ENCODE data around the gene PARD3B.

The PARD3B gene

DNA sequence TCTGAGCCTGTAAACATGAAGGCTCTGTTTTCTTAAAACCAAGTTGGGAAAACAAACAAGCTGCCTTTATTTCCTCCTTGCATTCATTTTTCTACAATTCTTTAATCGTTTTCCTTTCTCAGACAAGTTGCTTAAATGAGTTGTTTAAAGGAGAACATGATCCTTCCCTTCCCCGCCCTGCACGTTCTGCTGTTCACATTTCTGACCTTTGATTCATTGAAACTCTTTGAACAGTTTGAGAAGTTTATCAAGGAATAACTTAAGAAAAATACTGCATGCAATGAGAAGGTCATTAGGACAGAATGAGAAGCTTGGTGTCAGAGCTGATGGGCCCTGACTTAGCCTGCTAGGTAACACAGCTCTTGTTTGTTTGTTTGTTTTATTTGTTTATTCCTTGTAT is 181.6 kb downstream of the PARD3B start:
- Histone ChIP-seq H3K9me3 (ENCODE audit: control insufficient read depth, insufficient read depth, low read length) (no peaks in the 10 kb centered on the region), H3K27ac (ENCODE audit: low read depth, low read length) (no peak overlapping the region), H3K4me2 (ENCODE audit: low read length) (no peak overlapping the region), H3K36me3 (ENCODE audit: control insufficient read depth, low read length) (no peaks in the 10 kb centered on the region), H3K4me1 (ENCODE audit: control insufficient read depth, low read length) (no peaks in the 10 kb centered on the region), H3F3A (ENCODE audit: control insufficient read depth, insufficient read depth) (no peaks in the 10 kb centered on the region), H3K4me3 (ENCODE audit: low read length) (no peak overlapping the region), H3K27me3 (ENCODE audit: control insufficient read depth, low read length) (no peaks in the 10 kb centered on the region), H4K20me1 (ENCODE audit: control insufficient read depth, insufficient read depth, low read depth, low read length) (no peaks in the 10 kb centered on the region), H3K9me2 (replicated peaks; ENCODE audit: control insufficient read depth, low read length) (no peaks in the 10 kb centered on the region), H3K79me2 (ENCODE audit: control insufficient read depth, low read length) (no peaks in the 10 kb centered on the region)
- TF ChIP-seq, protein P1, sequence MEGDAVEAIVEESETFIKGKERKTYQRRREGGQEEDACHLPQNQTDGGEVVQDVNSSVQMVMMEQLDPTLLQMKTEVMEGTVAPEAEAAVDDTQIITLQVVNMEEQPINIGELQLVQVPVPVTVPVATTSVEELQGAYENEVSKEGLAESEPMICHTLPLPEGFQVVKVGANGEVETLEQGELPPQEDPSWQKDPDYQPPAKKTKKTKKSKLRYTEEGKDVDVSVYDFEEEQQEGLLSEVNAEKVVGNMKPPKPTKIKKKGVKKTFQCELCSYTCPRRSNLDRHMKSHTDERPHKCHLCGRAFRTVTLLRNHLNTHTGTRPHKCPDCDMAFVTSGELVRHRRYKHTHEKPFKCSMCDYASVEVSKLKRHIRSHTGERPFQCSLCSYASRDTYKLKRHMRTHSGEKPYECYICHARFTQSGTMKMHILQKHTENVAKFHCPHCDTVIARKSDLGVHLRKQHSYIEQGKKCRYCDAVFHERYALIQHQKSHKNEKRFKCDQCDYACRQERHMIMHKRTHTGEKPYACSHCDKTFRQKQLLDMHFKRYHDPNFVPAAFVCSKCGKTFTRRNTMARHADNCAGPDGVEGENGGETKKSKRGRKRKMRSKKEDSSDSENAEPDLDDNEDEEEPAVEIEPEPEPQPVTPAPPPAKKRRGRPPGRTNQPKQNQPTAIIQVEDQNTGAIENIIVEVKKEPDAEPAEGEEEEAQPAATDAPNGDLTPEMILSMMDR (IDR thresholded peaks at IDR 0.05; ENCODE audit: low read depth, low read length, poor library complexity, severe bottlenecking), result no peak
- no peak for TF ChIP-seq EZH2phosphoT487 (IDR thresholded peaks at IDR 0.05; ENCODE audit: borderline replicate concordance, low read length)

GRCh38 chr2:204727368-204727767 is 182.1 kb downstream of the PARD3B start:
- no peaks in the 10 kb centered on the region for H3K9me2 ChIP-seq (replicated peaks; ENCODE audit: control insufficient read depth, low read length)
- H3K27me3 ChIP-seq (ENCODE audit: control insufficient read depth, low read length), result no peaks in the 10 kb centered on the region
- no peaks in the 10 kb centered on the region for H4K20me1 ChIP-seq (ENCODE audit: control insufficient read depth, insufficient read depth, low read depth, low read length)
- no peaks in the 10 kb centered on the region for H3K4me1 ChIP-seq (ENCODE audit: control insufficient read depth, low read length)
- no peaks in the 10 kb centered on the region for H3F3A ChIP-seq (ENCODE audit: control insufficient read depth, insufficient read depth)
- H3K4me3 ChIP-seq (ENCODE audit: low read length), result no peak overlapping the region
- H3K27ac ChIP-seq (ENCODE audit: low read depth, low read length), result no peak overlapping the region
- H3K4me2 ChIP-seq (ENCODE audit: low read length), result no peak overlapping the region
- H3K9me3 ChIP-seq (ENCODE audit: control insufficient read depth, insufficient read depth, low read length), result no peaks in the 10 kb centered on the region
- H3K79me2 ChIP-seq (ENCODE audit: control insufficient read depth, low read length), result no peaks in the 10 kb centered on the region
- no peaks in the 10 kb centered on the region for H3K36me3 ChIP-seq (ENCODE audit: control insufficient read depth, low read length)
- TF ChIP-seq, protein P1 (IDR thresholded peaks at IDR 0.05; ENCODE audit: low read depth, low read length, poor library complexity, severe bottlenecking), result no peak
- TF ChIP-seq EZH2phosphoT487 (IDR thresholded peaks at IDR 0.05; ENCODE audit: borderline replicate concordance, low read length), result no peak

- Histone ChIP-seq H4K20me1 (ENCODE audit: control insufficient read depth, insufficient read depth, low read depth, low read length) (no peaks in the 10 kb centered on the region), H3F3A (ENCODE audit: control insufficient read depth, insufficient read depth) (no peaks in the 10 kb centered on the region), H3K27ac (ENCODE audit: low read depth, low read length) (no peak overlapping the region), H3K4me3 (ENCODE audit: low read length) (no peak overlapping the region), H3K79me2 (ENCODE audit: control insufficient read depth, low read length) (no peaks in the 10 kb centered on the region), H3K4me2 (ENCODE audit: low read length) (no peak overlapping the region), H3K36me3 (ENCODE audit: control insufficient read depth, low read length) (no peaks in the 10 kb centered on the region), H3K4me1 (ENCODE audit: control insufficient read depth, low read length) (no peaks in the 10 kb centered on the region), H3K9me3 (ENCODE audit: control insufficient read depth, insufficient read depth, low read length) (no peaks in the 10 kb centered on the region), H3K9me2 (replicated peaks; ENCODE audit: control insufficient read depth, low read length) (no peaks in the 10 kb centered on the region), H3K27me3 (ENCODE audit: control insufficient read depth, low read length) (no peaks in the 10 kb centered on the region)
- TF ChIP-seq, protein P1 (IDR thresholded peaks at IDR 0.05; ENCODE audit: low read depth, low read length, poor library complexity, severe bottlenecking), result no peak
- TF ChIP-seq EZH2phosphoT487 (IDR thresholded peaks at IDR 0.05; ENCODE audit: borderline replicate concordance, low read length), result no peak
Measured at GRCh38 chr2:204730603-204731002, 185.3 kb downstream of the PARD3B start.

DNA sequence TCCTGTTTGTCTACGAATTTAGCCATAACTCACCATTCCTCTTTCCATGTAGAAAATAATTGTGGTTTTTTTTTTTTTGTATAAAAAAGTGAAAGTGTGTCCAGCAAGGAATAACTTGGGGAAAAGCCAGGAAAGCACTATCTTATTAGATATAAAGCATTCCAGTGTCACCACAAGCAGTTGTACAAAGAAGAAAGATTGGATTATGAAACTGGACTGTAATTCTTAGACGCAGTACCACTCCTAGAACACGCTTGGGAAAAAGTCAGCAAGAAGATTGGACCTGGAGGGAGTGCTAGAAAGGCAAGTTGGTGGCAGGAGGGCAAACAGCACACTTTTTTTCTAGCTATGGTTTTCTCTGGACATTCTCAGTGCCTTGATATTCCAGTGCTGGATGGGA is 186.7 kb downstream of the PARD3B start:
- Histone ChIP-seq H3K79me2 (ENCODE audit: control insufficient read depth, low read length) (no peaks in the 10 kb centered on the region), H3K4me2 (ENCODE audit: low read length) (no peak overlapping the region), H3K9me2 (replicated peaks; ENCODE audit: control insufficient read depth, low read length) (no peaks in the 10 kb centered on the region), H3F3A (ENCODE audit: control insufficient read depth, insufficient read depth) (no peaks in the 10 kb centered on the region), H3K9me3 (ENCODE audit: control insufficient read depth, insufficient read depth, low read length) (no peaks in the 10 kb centered on the region), H3K27ac (ENCODE audit: low read depth, low read length) (no peak overlapping the region), H3K27me3 (ENCODE audit: control insufficient read depth, low read length) (no peaks in the 10 kb centered on the region), H3K4me3 (ENCODE audit: low read length) (no peak overlapping the region), H4K20me1 (ENCODE audit: control insufficient read depth, insufficient read depth, low read depth, low read length) (no peaks in the 10 kb centered on the region), H3K36me3 (ENCODE audit: control insufficient read depth, low read length) (no peaks in the 10 kb centered on the region), H3K4me1 (ENCODE audit: control insufficient read depth, low read length) (no peaks in the 10 kb centered on the region)
- TF ChIP-seq, protein P1 (IDR thresholded peaks at IDR 0.05; ENCODE audit: low read depth, low read length, poor library complexity, severe bottlenecking), result no peak
- no peak for TF ChIP-seq EZH2phosphoT487 (IDR thresholded peaks at IDR 0.05; ENCODE audit: borderline replicate concordance, low read length)
